OCI-LY1 (cell line): ENCODE measurements around the gene GNAS-AS1.

Source experiments
- H2AFZ ChIP-seq: fragments of 200-600 bp; sonication (generic), shearing (Covaris generic); 2 replicates; pipeline ENCODE4 v1.6.0; 2014; ENCODE audit warnings: antibody characterized with exemption, mild to moderate bottlenecking, low read length
- H3F3A ChIP-seq: fragments of 200-600 bp; sonication (generic), shearing (Covaris generic); 2 replicates; pipeline ENCODE4 v1.6.0; 2014; ENCODE audit warnings: mild to moderate bottlenecking, antibody characterized with exemption, low read length, moderate library complexity; ENCODE audit not compliant: insufficient read depth
- H3K27ac ChIP-seq: fragments of 200-600 bp; sonication (generic); 2 replicates; pipeline ENCODE4 v1.5.1; 2014; ENCODE audit warnings: low read length, mixed run types, mild to moderate bottlenecking, low read depth; ENCODE audit not compliant: poor library complexity, severe bottlenecking
- H3K27me3 ChIP-seq: fragments of 200-600 bp; sonication (generic); 2 replicates; pipeline ENCODE4 v1.6.0; 2014; ENCODE audit warnings: antibody characterized with exemption, mild to moderate bottlenecking, low read length, moderate library complexity; ENCODE audit not compliant: insufficient read depth
- H3K36me3 ChIP-seq: fragments of 200-600 bp; sonication (generic); 2 replicates; pipeline ENCODE4 v1.6.1; 2014; ENCODE audit warnings: mild to moderate bottlenecking, antibody characterized with exemption, low read length, moderate library complexity, mixed read lengths; ENCODE audit not compliant: insufficient read depth
- H3K4me1 ChIP-seq: fragments of 200-600 bp; sonication (generic); 2 replicates; pipeline ENCODE4 v1.5.1; 2014; ENCODE audit warnings: mild to moderate bottlenecking, low read length, moderate library complexity; ENCODE audit not compliant: insufficient read depth, severe bottlenecking
- H3K4me2 ChIP-seq: fragments of 200-600 bp; sonication (generic), shearing (Covaris generic); 2 replicates; pipeline ENCODE4 v1.6.1; 2014; ENCODE audit warnings: low read length
- H3K4me3 ChIP-seq: fragments of 200-600 bp; sonication (generic); 2 replicates; pipeline ENCODE4 v1.5.1; 2014; ENCODE audit warnings: low read length, low read depth, mild to moderate bottlenecking, mixed read lengths; ENCODE audit not compliant: poor library complexity, severe bottlenecking
- H3K79me2 ChIP-seq: fragments of 200-600 bp; shearing (Covaris generic); 2 replicates; pipeline ENCODE4 v1.6.1; 2016; ENCODE audit warnings: mixed run types, low read length, mixed read lengths; ENCODE audit not compliant: insufficient read depth
- H3K9ac ChIP-seq: fragments of 200-600 bp; sonication (generic), shearing (Covaris generic); 2 replicates; pipeline ENCODE4 v1.6.1; 2014; ENCODE audit warnings: mild to moderate bottlenecking, low read length, mixed read lengths
- H3K9me2 ChIP-seq: fragments of 200-600 bp; sonication (generic), shearing (Covaris generic); 2 replicates; pipeline ENCODE4 v1.6.1; 2014; ENCODE audit warnings: low read depth, mild to moderate bottlenecking, low read length, mixed read lengths
- H3K9me3 ChIP-seq: fragments of 200-600 bp; shearing (Covaris generic); 2 replicates; pipeline ENCODE4 v1.6.1; 2014; ENCODE audit warnings: low read length, mixed read lengths
- H4K20me1 ChIP-seq: fragments of 200-600 bp; sonication (generic), shearing (Covaris generic); 2 replicates; pipeline ENCODE4 v1.6.0; 2016; ENCODE audit warnings: mild to moderate bottlenecking, low read length; ENCODE audit not compliant: insufficient read depth
- CTCF ChIP-seq: fragments of 200-600 bp; sonication (generic), shearing (Covaris generic); IDR thresholded peaks from 2 replicates; pipeline ENCODE4 v1.5.1; 2017; ENCODE audit warnings: mild to moderate bottlenecking, antibody characterized with exemption, low read length, moderate library complexity, mixed read lengths
- EZH2 ChIP-seq: fragments of 200-600 bp; sonication (generic), shearing (Covaris generic); IDR thresholded peaks from 2 replicates; pipeline ENCODE4 v1.8.0; 2017; ENCODE audit warnings: borderline replicate concordance, mixed run types, mild to moderate bottlenecking, antibody characterized with exemption, low read length, moderate library complexity, mixed read lengths

The GNAS-AS1 gene

GRCh38 chr20:58835231-58835630 is 15.5 kb downstream of the GNAS-AS1 start:
- H3K9me2 ChIP-seq, result no peaks in the 10 kb centered on the region

DNA sequence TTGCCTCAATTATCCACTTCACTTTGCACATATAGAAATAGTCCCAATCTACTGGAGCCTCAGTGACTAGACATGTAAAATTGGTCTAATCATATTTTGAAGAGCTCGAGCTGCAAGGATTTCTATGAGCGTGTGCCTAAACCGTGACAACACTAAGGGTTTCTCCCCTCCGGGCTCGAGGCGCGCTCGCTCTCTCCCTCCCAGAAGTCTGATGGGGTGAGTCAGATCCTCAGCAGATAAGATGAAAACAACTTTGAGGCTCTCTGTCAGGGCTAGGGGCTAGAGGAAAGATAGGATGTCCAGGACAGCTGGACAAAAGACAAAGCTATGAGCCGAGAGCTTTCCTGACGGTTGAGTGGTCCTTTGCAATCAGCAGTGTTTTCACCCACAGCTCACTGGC is 16.8 kb downstream of the GNAS-AS1 start:
- Histone ChIP-seq H3K36me3 (peaks cover 23% of the 10 kb centered on the region), H3K4me1 (no peaks in the 10 kb centered on the region), H2AFZ (no peak overlapping the region), H3K27me3 (no peaks in the 10 kb centered on the region), H3K27ac (no peak overlapping the region), H4K20me1 (no peaks in the 10 kb centered on the region), H3K4me3 (no peak overlapping the region), H3K79me2 (no peaks in the 10 kb centered on the region), H3K9me3 (no peaks in the 10 kb centered on the region), H3K9me2 (no peaks in the 10 kb centered on the region), H3K4me2 (no peak overlapping the region), H3K9ac (no peak overlapping the region), H3F3A (no peaks in the 10 kb centered on the region)
- TF ChIP-seq EZH2 (no peak), CTCF (no peak)

More at GRCh38 chr20:58835231-58835630, 15.5 kb downstream of the GNAS-AS1 start:
- Histone ChIP-seq H4K20me1 (no peaks in the 10 kb centered on the region), H3K27me3 (no peaks in the 10 kb centered on the region), H3K9ac (no peak overlapping the region), H3K9me3 (no peaks in the 10 kb centered on the region), H3K4me3 (no peak overlapping the region), H3K4me2 (no peak overlapping the region), H3K4me1 (no peaks in the 10 kb centered on the region), H3K27ac (no peak overlapping the region), H3K36me3 (peaks cover 23% of the 10 kb centered on the region), H3K79me2 (no peaks in the 10 kb centered on the region), H2AFZ (no peak overlapping the region), H3F3A (no peaks in the 10 kb centered on the region)
- TF ChIP-seq EZH2 (no peak), CTCF (no peak)

GRCh38 chr20:58832457-58832856 is 18.2 kb downstream of the GNAS-AS1 start:
- Histone ChIP-seq H3K36me3 (peaks cover 23% of the 10 kb centered on the region), H3K4me1 (no peaks in the 10 kb centered on the region), H3K27me3 (no peaks in the 10 kb centered on the region), H3K9ac (no peak overlapping the region), H4K20me1 (no peaks in the 10 kb centered on the region), H2AFZ (no peak overlapping the region), H3K9me3 (no peaks in the 10 kb centered on the region), H3F3A (no peaks in the 10 kb centered on the region), H3K27ac (no peak overlapping the region), H3K79me2 (no peaks in the 10 kb centered on the region), H3K4me3 (no peak overlapping the region), H3K4me2 (no peak overlapping the region), H3K9me2 (no peaks in the 10 kb centered on the region)
- TF ChIP-seq EZH2, result no peak
- TF ChIP-seq CTCF, result no peak
